Testis (tissue), 3 donors: ENCODE results near the gene MAP1LC3B2. TPM values are rescaled to one million over a fixed set of nuclear protein-coding genes. Genes with fewer than 3 reads are reported as not detected.

Experiments
- DNase-seq: peaks from one replicate; pipeline ENCODE4 v3.0.0-alpha.2; 2019
- H3K27ac ChIP-seq, 2 donors: fragments of 200-600 bp; sonication (generic); one replicate each; pipeline ENCODE4 v1.5.1; 2019
- H3K27me3 ChIP-seq: fragments of 200-600 bp; sonication (generic); one replicate; pipeline ENCODE4 v1.5.1; 2019
- H3K36me3 ChIP-seq: fragments of 200-600 bp; sonication (generic); one replicate; pipeline ENCODE4 v1.5.1; 2017; ENCODE audit warnings: low read depth; ENCODE audit errors: missing control alignments
- H3K4me1 ChIP-seq: fragments of 200-600 bp; sonication (generic); one replicate; pipeline ENCODE4 v1.5.1; 2019
- H3K4me3 ChIP-seq, 2 donors: fragments of 200-600 bp; sonication (generic); one replicate each; pipeline ENCODE4 v1.5.1; 2017 to 2019
- H3K9me3 ChIP-seq: fragments of 200-600 bp; sonication (generic); one replicate; pipeline ENCODE4 v1.5.1; 2017
- POLR2A ChIP-seq: fragments of 450-650 bp; IDR thresholded peaks from one replicate; pipeline ENCODE4 v1.6.1; 2017; ENCODE audit warnings: antibody characterized with exemption, mild to moderate bottlenecking, moderate library complexity
- WGBS, 2 donors: methylation state at CpG; one replicate each; pipeline ENCODE4 v1.1.5; 2018; 5-methylcytosine and 5-hydroxymethylcytosine counted together
- intact Hi-C: fragments of 100-400 bp; cut with DNase I; formaldehyde crosslinking; loops from one replicate; pipeline ENCODE4 v1.15.1; 2023; ENCODE audit warnings: low total_unique reads
- polyA plus RNA-seq: library from polyadenylated mRNA; stranded (reverse); fragments of 350-450 nt; fragmentation: Illumina TruSeq; extraction: RNeasy Lipid Tissue Mini Kit (QIAGEN cat#74804); gene quantifications from one replicate; pipeline ENCODE4 v1.2.3, GENCODE V29; 2014; ENCODE audit warnings: low read depth, low replicate concordance; ENCODE audit not compliant: insufficient read depth
- total RNA-seq, 2 donors: library from RNA; depleted of rRNA; stranded (reverse); fragments of >200 nt; gene quantifications; one replicate each; pipeline ENCODE4 v1.2.3, GENCODE V29; 2016
- TF ChIP-seq, protein P1 (sequence below), 3 experiments: fragments of 450-650 bp in 2 of 3; fragments of 200-600 bp in 1 of 3; sonication (generic) in 1 of 3; IDR thresholded peaks; one replicate each; pipeline ENCODE4 v1.5.1; 2016 to 2019; ENCODE audit warnings: antibody characterized with exemption in 3 of 3, mild to moderate bottlenecking in 2 of 3, moderate library complexity in 1 of 3

The MAP1LC3B2 gene
- total and polyA plus RNA-seq, 3 donors from 2014 or later, result 1.0 to 2.1 (median 1.5) TPM

DNA sequence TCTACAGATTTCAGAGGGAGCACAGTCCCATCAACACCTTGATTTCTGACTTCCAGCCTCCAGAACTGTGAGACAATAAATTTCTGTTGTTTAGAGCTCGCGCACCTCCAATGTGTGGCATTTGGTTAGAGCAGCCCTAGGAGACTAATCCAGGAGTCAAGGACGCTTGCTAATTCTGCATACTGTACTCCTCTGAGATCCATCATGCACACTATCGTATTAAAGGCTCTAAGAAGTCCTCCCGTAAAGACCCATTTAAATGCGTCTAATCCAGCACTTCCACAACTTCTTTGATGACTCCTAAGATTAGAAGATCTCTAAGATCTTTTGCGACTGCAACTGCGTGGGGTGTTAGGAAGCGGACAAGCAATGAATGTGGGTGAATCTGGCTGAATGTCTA is 30.4 kb downstream of the MAP1LC3B2 start:
- H3K9me3 ChIP-seq, result no peaks in the 10 kb centered on the region
- H3K4me3 ChIP-seq, result no peak overlapping the region
- H3K4me1 ChIP-seq, result peaks cover 16% of the 10 kb centered on the region
- no peak for DNase-seq
- no peaks in the 10 kb centered on the region for H3K36me3 ChIP-seq
- intact Hi-C loops, result no loop called here
- H3K27ac ChIP-seq, result no peak overlapping the region
- H3K27me3 ChIP-seq, result no peaks in the 10 kb centered on the region
- TF ChIP-seq POLR2A, result no peak
- TF ChIP-seq, protein P1, sequence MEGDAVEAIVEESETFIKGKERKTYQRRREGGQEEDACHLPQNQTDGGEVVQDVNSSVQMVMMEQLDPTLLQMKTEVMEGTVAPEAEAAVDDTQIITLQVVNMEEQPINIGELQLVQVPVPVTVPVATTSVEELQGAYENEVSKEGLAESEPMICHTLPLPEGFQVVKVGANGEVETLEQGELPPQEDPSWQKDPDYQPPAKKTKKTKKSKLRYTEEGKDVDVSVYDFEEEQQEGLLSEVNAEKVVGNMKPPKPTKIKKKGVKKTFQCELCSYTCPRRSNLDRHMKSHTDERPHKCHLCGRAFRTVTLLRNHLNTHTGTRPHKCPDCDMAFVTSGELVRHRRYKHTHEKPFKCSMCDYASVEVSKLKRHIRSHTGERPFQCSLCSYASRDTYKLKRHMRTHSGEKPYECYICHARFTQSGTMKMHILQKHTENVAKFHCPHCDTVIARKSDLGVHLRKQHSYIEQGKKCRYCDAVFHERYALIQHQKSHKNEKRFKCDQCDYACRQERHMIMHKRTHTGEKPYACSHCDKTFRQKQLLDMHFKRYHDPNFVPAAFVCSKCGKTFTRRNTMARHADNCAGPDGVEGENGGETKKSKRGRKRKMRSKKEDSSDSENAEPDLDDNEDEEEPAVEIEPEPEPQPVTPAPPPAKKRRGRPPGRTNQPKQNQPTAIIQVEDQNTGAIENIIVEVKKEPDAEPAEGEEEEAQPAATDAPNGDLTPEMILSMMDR (IDR thresholded peaks at IDR 0.05), result no peak
- WGBS, 2 donors, result 58 to 67% methylated on average over 9 of the region's 9 CpGs

DNA sequence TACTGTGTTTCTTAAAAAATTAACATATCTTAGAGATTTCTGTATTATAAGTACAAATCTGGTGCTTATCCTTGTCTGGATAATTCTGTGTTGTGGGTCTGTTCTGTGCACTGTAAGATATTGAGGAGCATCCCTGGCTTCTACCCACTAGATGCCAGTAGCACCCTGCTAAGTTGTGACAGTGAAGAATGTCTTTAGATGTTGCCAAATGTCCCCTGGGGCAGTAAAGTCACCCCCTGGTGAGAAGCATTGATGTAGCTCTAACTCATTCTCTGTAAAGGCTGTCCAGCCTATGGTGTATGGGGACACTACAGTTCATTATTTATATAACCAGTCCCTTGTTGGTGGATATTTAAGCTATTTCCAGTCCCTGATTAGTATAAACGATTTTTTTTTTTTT is 31.4 kb downstream of the MAP1LC3B2 start:
- no peak for DNase-seq
- TF ChIP-seq, protein P1 (IDR thresholded peaks at IDR 0.05), result no peak
- TF ChIP-seq POLR2A, result no peak
- H3K9me3 ChIP-seq, result no peaks in the 10 kb centered on the region
- intact Hi-C loops, result no loop called here
- peaks cover 25% of the 10 kb centered on the region for H3K4me1 ChIP-seq
- no peaks in the 10 kb centered on the region for H3K27me3 ChIP-seq
- H3K27ac ChIP-seq, result no peak overlapping the region
- WGBS, 2 donors, result 8 to 29% methylated on average over 1 of the region's 1 CpG
- no peaks in the 10 kb centered on the region for H3K36me3 ChIP-seq
- H3K4me3 ChIP-seq, result no peak overlapping the region

DNA sequence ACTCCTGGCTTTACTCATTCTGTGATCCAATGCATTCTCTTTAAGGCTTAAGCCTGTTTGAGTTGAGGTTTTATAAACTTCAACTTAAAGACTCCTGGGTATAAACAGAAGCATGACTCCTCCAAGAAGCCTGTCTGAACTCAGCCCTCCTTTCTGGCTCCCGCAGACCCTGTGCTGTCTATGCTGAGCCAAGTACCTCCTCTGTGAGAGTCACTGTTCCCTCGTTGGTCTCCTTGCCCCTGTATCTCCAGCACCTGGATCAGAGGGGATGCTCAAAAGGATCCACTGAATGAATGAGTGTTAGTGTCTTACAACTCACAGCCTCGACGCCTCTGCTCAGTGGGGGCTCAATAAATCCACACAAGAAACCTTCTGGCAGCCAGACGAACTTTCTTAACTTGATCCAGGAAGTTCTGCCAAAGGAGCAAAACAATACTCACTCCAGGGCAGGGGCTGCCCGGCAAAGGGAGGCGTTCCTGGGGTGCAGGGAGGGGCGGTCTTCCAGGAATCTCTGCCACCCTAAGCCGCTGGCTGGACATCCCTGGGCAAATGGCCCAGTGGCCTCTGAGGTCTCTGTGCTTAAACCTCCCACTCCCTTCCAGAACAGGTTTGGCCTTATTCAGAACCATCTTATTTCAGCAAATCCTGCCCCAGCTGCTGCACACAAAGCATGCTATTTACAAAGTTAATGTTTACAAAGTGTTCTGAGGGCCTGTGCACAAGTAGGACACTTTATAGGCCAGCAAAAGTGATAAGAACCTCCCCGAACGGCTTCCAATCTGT is 32.9 kb downstream of the MAP1LC3B2 start:
- H3K27me3 ChIP-seq, result no peaks in the 10 kb centered on the region
- H3K4me1 ChIP-seq, result peaks cover 25% of the 10 kb centered on the region
- TF ChIP-seq, protein P1 (IDR thresholded peaks at IDR 0.05), result no peak
- TF ChIP-seq POLR2A, result no peak
- H3K27ac ChIP-seq, result peak overlapping the region in 1 of 2 donors; percentile 3
- H3K36me3 ChIP-seq, result no peaks in the 10 kb centered on the region
- DNase-seq, result peak; percentile 73
- intact Hi-C loops, result no loop called here
- 28 to 48% methylated on average over 5 to 11 of the region's 11 CpGs for WGBS, 2 donors
- no peak overlapping the region for H3K4me3 ChIP-seq
- no peaks in the 10 kb centered on the region for H3K9me3 ChIP-seq

DNA sequence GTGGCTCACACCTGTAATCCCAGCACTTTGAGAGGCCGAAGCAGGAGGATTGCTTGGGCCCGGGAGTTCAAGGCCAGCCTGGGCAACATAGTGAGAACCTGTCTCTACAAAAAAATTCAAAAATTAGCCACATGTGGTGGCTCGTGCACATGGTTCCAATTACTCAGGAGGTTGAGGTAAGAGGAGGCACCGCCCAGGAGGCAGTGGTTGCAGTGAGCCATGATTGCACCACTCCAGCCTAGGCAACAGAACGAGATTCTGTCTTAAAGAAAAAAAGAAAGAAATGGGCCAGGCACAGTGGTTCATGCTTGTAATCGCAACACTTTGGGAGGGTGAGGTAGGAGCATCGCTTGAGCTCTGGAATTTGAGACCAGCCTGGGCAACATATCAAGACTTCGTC is 33.5 kb downstream of the MAP1LC3B2 start:
- H3K4me3 ChIP-seq, result no peak overlapping the region
- H3K4me1 ChIP-seq, result peaks cover 25% of the 10 kb centered on the region
- TF ChIP-seq, protein P1 (IDR thresholded peaks at IDR 0.05), result no peak
- TF ChIP-seq POLR2A, result no peak
- DNase-seq, result no peak
- H3K36me3 ChIP-seq, result no peaks in the 10 kb centered on the region
- WGBS, 2 donors, result 73 to 77% methylated on average over 8 of the region's 8 CpGs
- no peaks in the 10 kb centered on the region for H3K9me3 ChIP-seq
- intact Hi-C loops, result no loop called here
- H3K27me3 ChIP-seq, result no peaks in the 10 kb centered on the region
- H3K27ac ChIP-seq, result peak overlapping the region in 1 of 2 donors; percentile 3
